Upper lobe of right lung (tissue), 1 donor: ENCODE results near the gene XK. TPM values are rescaled to one million over a fixed set of nuclear protein-coding genes. Genes with fewer than 3 reads are reported as not detected.
"Not testable (repeated sequence)": the region's sequence is repeated elsewhere in the genome, so short reads cannot be mapped to it uniquely, and the experiment has no call there.

ENCODE experiments used
- ATAC-seq: fragments of 200-7000 bp; cut with Tn5 transposase; one replicate; pipeline ENCODE4 v1.9.1; 2020; ENCODE audit warnings: mild to moderate bottlenecking, moderate library complexity
- DNase-seq: peaks from one replicate; pipeline ENCODE4 v3.0.0-alpha.2; 2020
- H3K27ac ChIP-seq: fragments of 200-600 bp; one replicate; pipeline ENCODE4 v1.8.0; 2022
- H3K27me3 ChIP-seq: fragments of 200-600 bp; one replicate; pipeline ENCODE4 v1.8.0; 2022; ENCODE audit warnings: mild to moderate bottlenecking
- H3K36me3 ChIP-seq: fragments of 200-600 bp; one replicate; pipeline ENCODE4 v1.8.0; 2022
- H3K4me1 ChIP-seq: fragments of 200-600 bp; one replicate; pipeline ENCODE4 v1.8.0; 2022
- H3K4me3 ChIP-seq: fragments of 200-600 bp; one replicate; pipeline ENCODE4 v1.8.0; 2022; ENCODE audit warnings: mild to moderate bottlenecking
- H3K9me3 ChIP-seq: fragments of 200-600 bp; one replicate; pipeline ENCODE4 v1.8.0; 2022
- CTCF ChIP-seq: fragments of 200-600 bp; IDR thresholded peaks from one replicate; pipeline ENCODE4 v1.8.0; 2022; ENCODE audit warnings: antibody characterized with exemption
- intact Hi-C: fragments of 100-400 bp; cut with DNase I; formaldehyde crosslinking; loops from one replicate; pipeline ENCODE4 v1.11.0; 2022
- total RNA-seq: library from RNA; stranded (reverse); fragmentation: NEBNext Ultra II Directional; extraction: Animal tissue kit (Norgen Biotek cat#: 25700); gene quantifications from one replicate; pipeline ENCODE4 v1.2.1, GENCODE V29; 2021
- donor health status: DM: no; HTN: yes; CAD: no; lungs with severe emphysema.

The XK gene
- total RNA-seq, 1 donor from 2014 or later: 1.6 TPM

- no peaks in the 10 kb centered on the region for H3K9me3 ChIP-seq
- no peak overlapping the region for H3K4me3 ChIP-seq
- ATAC-seq (no peak), DNase-seq (no peak)
- H3K36me3 ChIP-seq: no peaks in the 10 kb centered on the region
- no peaks in the 10 kb centered on the region for H3K4me1 ChIP-seq
- TF ChIP-seq CTCF: no peak
- intact Hi-C loops: no loop called here
- no peaks in the 10 kb centered on the region for H3K27me3 ChIP-seq
- no peak overlapping the region for H3K27ac ChIP-seq
Measured at GRCh38 chrX:37757082-37757481, 71.5 kb downstream of the XK start.

- Histone ChIP-seq H3K9me3 (no peaks in the 10 kb centered on the region), H3K4me3 (no peak overlapping the region), H3K4me1 (no peaks in the 10 kb centered on the region), H3K27me3 (no peaks in the 10 kb centered on the region), H3K36me3 (no peaks in the 10 kb centered on the region), H3K27ac (no peak overlapping the region)
- intact Hi-C loops: no loop called here
- no peak for TF ChIP-seq CTCF
- DNase-seq (no peak), ATAC-seq (no peak)
Measured at GRCh38 chrX:37759351-37759750, 73.8 kb downstream of the XK start.

- Histone ChIP-seq H3K27ac (no peak overlapping the region), H3K27me3 (no peaks in the 10 kb centered on the region), H3K36me3 (no peaks in the 10 kb centered on the region), H3K4me1 (no peaks in the 10 kb centered on the region), H3K9me3 (no peaks in the 10 kb centered on the region), H3K4me3 (no peak overlapping the region)
- TF ChIP-seq CTCF: no peak
- intact Hi-C loops: no loop called here
- DNase-seq (no peak), ATAC-seq (no peak)
Measured at GRCh38 chrX:37759878-37760418, 74.4 kb downstream of the XK start.

- TF ChIP-seq CTCF: no peak
- ATAC-seq: no peak
- H3K9me3 ChIP-seq: no peaks in the 10 kb centered on the region
- DNase-seq: no peak
- intact Hi-C loops: no loop called here
- no peak overlapping the region for H3K4me3 ChIP-seq
- H3K36me3 ChIP-seq: no peaks in the 10 kb centered on the region
- H3K4me1 ChIP-seq: no peaks in the 10 kb centered on the region
- no peaks in the 10 kb centered on the region for H3K27me3 ChIP-seq
- no peak overlapping the region for H3K27ac ChIP-seq
Measured at GRCh38 chrX:37763400-37763799, 77.8 kb downstream of the XK start.

GRCh38 chrX:37765507-37765906 is 79.9 kb downstream of the XK start:
- no peaks in the 10 kb centered on the region for H3K9me3 ChIP-seq
- intact Hi-C loops: no loop called here
- no peak overlapping the region for H3K4me3 ChIP-seq
- ATAC-seq: no peak
- no peak overlapping the region for H3K27ac ChIP-seq
- no peaks in the 10 kb centered on the region for H3K4me1 ChIP-seq
- TF ChIP-seq CTCF: no peak
- H3K36me3 ChIP-seq: no peaks in the 10 kb centered on the region
- DNase-seq: no peak
- H3K27me3 ChIP-seq: no peaks in the 10 kb centered on the region

GRCh38 chrX:37767430-37767829 is 81.8 kb downstream of the XK start:
- no peak for ATAC-seq
- intact Hi-C loops: no loop called here

GRCh38 chrX:37768866-37769265 is 83.3 kb downstream of the XK start:
- intact Hi-C loops, H3K36me3 ChIP-seq, H3K9me3 ChIP-seq, H3K27ac ChIP-seq, DNase-seq, ATAC-seq, H3K27me3 ChIP-seq, H3K4me1 ChIP-seq, H3K4me3 ChIP-seq: not testable (repeated sequence)

More at GRCh38 chrX:37767430-37767829, 81.8 kb downstream of the XK start:
- Histone ChIP-seq H3K27me3 (no peaks in the 10 kb centered on the region), H3K4me3 (no peak overlapping the region), H3K9me3 (no peaks in the 10 kb centered on the region), H3K4me1 (no peaks in the 10 kb centered on the region), H3K36me3 (no peaks in the 10 kb centered on the region), H3K27ac (no peak overlapping the region)
- no peak for DNase-seq
- TF ChIP-seq CTCF: no peak
